H1 (cell line): Measurements from ENCODE around the gene HTRA1. TPM values are rescaled to one million over a fixed set of nuclear protein-coding genes. Genes with fewer than 3 reads are reported as not detected.

Source experiments
- CTCF ChIA-PET: fragments of 300-600 bp; sonication (Branson Sonifier 250); formaldehyde crosslinking; loops from one replicate; lab custom pipeline; 2021; ENCODE audit not compliant: partially characterized antibody; lab: Charles Lee
- POLR2A ChIA-PET: fragments of 300-600 bp; sonication (Branson Sonifier 250); formaldehyde crosslinking; loops from one replicate; lab custom pipeline; 2021; ENCODE audit warnings: inconsistent platforms; ENCODE audit not compliant: partially characterized antibody; lab: Charles Lee
- DNase-seq, 2 experiments: peaks; one replicate each; pipeline versions ENCODE4 v3.0.0 to v3.0.0-alpha.2; 2010 to 2022; ENCODE audit warnings: low spot score in 2 of 2, low read depth in 1 of 2, mixed read lengths in 1 of 2
- FAIRE-seq: peaks from 2 replicates; lab custom pipeline; 2011; peaks lifted over from hg19 to GRCh38; lab: Jason Lieb, UNC
- H2AFZ ChIP-seq: 2 replicates; pipeline ENCODE4 v1.8.1; 2012; ENCODE audit warnings: low read length, inconsistent platforms
- H2AK5ac ChIP-seq: 2 replicates; pipeline ENCODE4 v1.6.1; 2013; ENCODE audit warnings: low read depth, low read length
- H2BK120ac ChIP-seq: replicated peaks from 2 replicates; pipeline ENCODE3; 2013; ENCODE audit warnings: low read depth, low read length, inconsistent platforms
- H2BK12ac ChIP-seq: 2 replicates; pipeline ENCODE4 v1.6.1; 2013; ENCODE audit warnings: low read depth, low read length
- H2BK15ac ChIP-seq: 2 replicates; pipeline ENCODE4 v1.6.1; 2013; ENCODE audit warnings: low read length
- H2BK20ac ChIP-seq: 2 replicates; pipeline ENCODE4 v1.6.1; 2013; ENCODE audit warnings: low read length
- H2BK5ac ChIP-seq: 2 replicates; pipeline ENCODE4 v1.6.1; 2013; ENCODE audit warnings: low read depth, low read length
- H3K14ac ChIP-seq: 2 replicates; pipeline ENCODE4 v1.6.1; 2013; ENCODE audit warnings: inconsistent platforms; ENCODE audit not compliant: insufficient read length
- H3K18ac ChIP-seq: 2 replicates; pipeline ENCODE4 v1.6.1; 2013; ENCODE audit warnings: low read length; ENCODE audit errors: extremely low read depth
- H3K23ac ChIP-seq: 2 replicates; pipeline ENCODE4 v1.6.1; 2013; ENCODE audit warnings: inconsistent platforms; ENCODE audit not compliant: insufficient read length
- H3K23me2 ChIP-seq: 2 replicates; pipeline ENCODE4 v1.6.1; 2013; ENCODE audit warnings: low read depth, low read length
- H3K27ac ChIP-seq: 2 replicates; pipeline ENCODE4 v1.6.1; 2011; ENCODE audit warnings: low read depth, low read length, inconsistent platforms
- H3K27me3 ChIP-seq, 4 experiments: replicated peaks in 1 of 4; 1 replicate in 1 of 4; 2 replicates in 3 of 4; pipeline versions ENCODE4 v1.6.1 to v1.8.1; 2011 to 2013; ENCODE audit warnings: low read length in 3 of 4, mild to moderate bottlenecking in 3 of 4, inconsistent platforms in 2 of 4, mixed read lengths in 2 of 4, moderate library complexity in 1 of 4; ENCODE audit not compliant: control insufficient read depth in 3 of 4, insufficient read depth in 3 of 4; ENCODE audit errors: extremely low read depth in 1 of 4
- H3K36me3 ChIP-seq, 4 experiments: 2 replicates each; pipeline versions ENCODE4 v1.6.1 to v1.8.1; 2011 to 2013; ENCODE audit warnings: mild to moderate bottlenecking in 4 of 4, low read length in 3 of 4, moderate library complexity in 2 of 4, control low read depth in 1 of 4, inconsistent platforms in 1 of 4; ENCODE audit not compliant: insufficient read depth in 4 of 4, control insufficient read depth in 2 of 4
- H3K4ac ChIP-seq: replicated peaks from 2 replicates; pipeline ENCODE3; 2013; ENCODE audit warnings: low read length, low read depth, mixed read lengths, inconsistent platforms; ENCODE audit not compliant: insufficient read length
- H3K4me1 ChIP-seq, 4 experiments: replicated peaks in 1 of 4; 1 replicate in 1 of 4; 2 replicates in 3 of 4; pipeline versions ENCODE4 v1.6.1 to v1.8.1; 2011 to 2013; ENCODE audit warnings: low read length in 3 of 4, inconsistent platforms in 2 of 4, mixed read lengths in 1 of 4; ENCODE audit not compliant: insufficient read depth in 4 of 4, control insufficient read depth in 3 of 4
- H3K4me2 ChIP-seq, 2 experiments: 2 replicates each; pipeline versions ENCODE4 v1.6.1 to v1.8.1; 2011 to 2013; ENCODE audit warnings: low read depth in 2 of 2, low read length in 2 of 2, control low read depth in 1 of 2, inconsistent platforms in 1 of 2, mild to moderate bottlenecking in 1 of 2; ENCODE audit not compliant: insufficient read depth in 1 of 2
- H3K4me3 ChIP-seq, 4 experiments: fragments of 200-600, 300-600 bp in 1 of 4; sonication (generic), shearing (Covaris generic), sonication (Bioruptor Twin) in 1 of 4; 2 replicates each; pipeline versions ENCODE4 v1.5.1 to v1.8.1; 2011 to 2016; ENCODE audit warnings: low read length in 4 of 4, low read depth in 3 of 4, control low read depth in 2 of 4, inconsistent platforms in 2 of 4, mild to moderate bottlenecking in 2 of 4, mixed read lengths in 1 of 4, moderate library complexity in 1 of 4; ENCODE audit not compliant: insufficient read depth in 2 of 4; ENCODE audit errors: extremely low read depth in 1 of 4
- H3K56ac ChIP-seq: replicated peaks from 2 replicates; pipeline ENCODE3; 2013; ENCODE audit warnings: low read depth, mild to moderate bottlenecking, mixed read lengths, low read length, inconsistent platforms; ENCODE audit not compliant: insufficient read length
- H3K79me1 ChIP-seq: 2 replicates; pipeline ENCODE4 v1.6.1; 2013; ENCODE audit warnings: low read depth, low read length, control low read depth
- H3K79me2 ChIP-seq, 2 experiments: 2 replicates each; pipeline versions ENCODE4 v1.6.1 to v1.8.1; 2012 to 2013; ENCODE audit warnings: low read length in 2 of 2, mild to moderate bottlenecking in 2 of 2, inconsistent platforms in 1 of 2; ENCODE audit not compliant: insufficient read depth in 2 of 2, control insufficient read depth in 1 of 2
- H3K9ac ChIP-seq, 4 experiments: replicated peaks in 1 of 4; 1 replicate in 1 of 4; 2 replicates in 3 of 4; pipeline versions ENCODE4 v1.6.1 to v1.8.1; 2011 to 2013; ENCODE audit warnings: low read depth in 3 of 4, low read length in 3 of 4, control low read depth in 2 of 4, mild to moderate bottlenecking in 2 of 4, moderate library complexity in 2 of 4, inconsistent platforms in 1 of 4; ENCODE audit errors: extremely low read depth in 1 of 4
- H3K9me3 ChIP-seq, 2 experiments: 2 replicates each; pipeline versions ENCODE4 v1.6.1 to v1.8.1; 2012 to 2013; ENCODE audit warnings: mild to moderate bottlenecking in 2 of 2, moderate library complexity in 2 of 2, control low read depth in 1 of 2, inconsistent platforms in 1 of 2, low read depth in 1 of 2, low read length in 1 of 2, mixed read lengths in 1 of 2; ENCODE audit not compliant: insufficient read depth in 2 of 2
- H4K20me1 ChIP-seq, 2 experiments: replicated peaks in 1 of 2; 2 replicates each; pipeline versions ENCODE3 to v1.8.1; 2011 to 2013; ENCODE audit warnings: inconsistent platforms in 2 of 2, low read length in 2 of 2, mild to moderate bottlenecking in 1 of 2; ENCODE audit not compliant: insufficient read depth in 2 of 2, control insufficient read depth in 1 of 2
- H4K5ac ChIP-seq: 2 replicates; pipeline ENCODE4 v1.6.1; 2013; ENCODE audit warnings: low read length, low read depth, mixed read lengths, inconsistent platforms; ENCODE audit not compliant: insufficient read length
- H4K8ac ChIP-seq: 2 replicates; pipeline ENCODE4 v1.8.0; 2013; ENCODE audit warnings: mild to moderate bottlenecking, moderate library complexity, low read length, inconsistent platforms; ENCODE audit not compliant: insufficient read depth; ENCODE audit errors: extremely low read depth
- H4K91ac ChIP-seq: replicated peaks from 2 replicates; pipeline ENCODE3; 2013; ENCODE audit warnings: low read length, mixed read lengths, inconsistent platforms; ENCODE audit not compliant: insufficient read length
- CBX8 ChIP-seq: fragments of 300-800, 300-1000 bp; sonication (generic); IDR thresholded peaks from 2 replicates; pipeline ENCODE4 v1.7.1; 2016; ENCODE audit warnings: low read depth, low read length, borderline replicate concordance
- CEBPB ChIP-seq: IDR thresholded peaks from 2 replicates; pipeline ENCODE4 v1.6.1; 2012; ENCODE audit warnings: low read depth, low read length
- CREB1 ChIP-seq: IDR thresholded peaks from 2 replicates; pipeline ENCODE4 v1.6.1; 2012; ENCODE audit warnings: inconsistent platforms
- EZH2 ChIP-seq: fragments of 200-600 bp; sonication (generic); IDR thresholded peaks from 2 replicates; pipeline ENCODE4 v1.7.1; 2012; ENCODE audit warnings: low read depth, mild to moderate bottlenecking, moderate library complexity, low read length, inconsistent platforms; ENCODE audit not compliant: severe bottlenecking
- KDM5A ChIP-seq: fragments of 200-600 bp; IDR thresholded peaks from 2 replicates; pipeline ENCODE4 v1.7.1; 2012; ENCODE audit warnings: mild to moderate bottlenecking, low read length, inconsistent platforms, mixed read lengths
- MAFK ChIP-seq: IDR thresholded peaks from 2 replicates; pipeline ENCODE4 v1.6.1; 2012; ENCODE audit warnings: low read depth, mild to moderate bottlenecking, improper control_type of control experiment, low read length
- NANOG ChIP-seq: IDR thresholded peaks from 2 replicates; pipeline ENCODE4 v1.6.1; 2011; ENCODE audit warnings: low read length, low read depth, mild to moderate bottlenecking, inconsistent platforms; ENCODE audit not compliant: insufficient read depth, poor library complexity, severe bottlenecking
- RFX5 ChIP-seq: IDR thresholded peaks from 2 replicates; pipeline ENCODE4 v1.6.1; 2011; ENCODE audit warnings: low read depth, low read length, improper control_type of control experiment, borderline replicate concordance
- RXRA ChIP-seq: IDR thresholded peaks from 2 replicates; pipeline ENCODE4 v1.6.1; 2011; ENCODE audit warnings: low read depth, mild to moderate bottlenecking, low read length, moderate library complexity; ENCODE audit not compliant: insufficient read depth
- SP1 ChIP-seq: IDR thresholded peaks from 2 replicates; pipeline ENCODE4 v1.6.1; 2011; ENCODE audit warnings: low read depth, low read length
- SUZ12 ChIP-seq: fragments of 200-600 bp; sonication (generic); IDR thresholded peaks from 2 replicates; pipeline ENCODE4 v1.6.1; 2012; ENCODE audit warnings: mild to moderate bottlenecking, inconsistent platforms, low read length, moderate library complexity, mixed read lengths
- TAF1 ChIP-seq: IDR thresholded peaks from 2 replicates; pipeline ENCODE4 v1.6.1; 2011; ENCODE audit warnings: mild to moderate bottlenecking, low read depth, low read length
- TCF12 ChIP-seq: IDR thresholded peaks from 2 replicates; pipeline ENCODE4 v1.6.1; 2011; ENCODE audit warnings: low read depth, mild to moderate bottlenecking, low read length
- WGBS, 2 experiments: shearing (Covaris generic) in 1 of 2; methylation state at CpG; one replicate each; pipeline versions ENCODE4 v1.1.6 to v1.1.7; 2013 to 2015; ENCODE audit warnings: low lambda C conversion rate in 2 of 2, mixed read lengths in 2 of 2, inconsistent platforms in 1 of 2, low coverage in 1 of 2, missing lambda C conversion rate in 1 of 2; ENCODE audit not compliant: insufficient replicate concordance in 2 of 2, insufficient coverage in 1 of 2, insufficient read length in 1 of 2; ENCODE audit errors: extremely low coverage in 1 of 2, missing lambda C conversion rate in 1 of 2; 5-methylcytosine and 5-hydroxymethylcytosine counted together
- polyA plus RNA-seq, 7 experiments: library from polyadenylated mRNA; depleted of rRNA in 3 of 7; stranded (reverse) in 5 of 7; unstranded in 2 of 7; fragments of >200 nt in 5 of 7; fragments of 200-250 nt in 2 of 7; gene quantifications; 1 replicate in 5 of 7; 2 replicates in 1 of 7; 4 replicates in 1 of 7; pipeline versions ENCODE4 v1.2.1 to v1.2.3, GENCODE V29; 2011 to 2013; ENCODE audit warnings: missing spikeins in 2 of 7, mixed read lengths in 2 of 7
- total RNA-seq: library from RNA; stranded (reverse); fragmentation: NEBNext Ultra II Directional; extraction: Animal tissue kit (Norgen Biotek cat#: 25700); gene quantifications from 2 replicates; pipeline ENCODE4 v1.2.1, GENCODE V29; 2021
- TF ChIP-seq, protein P1 (sequence below): IDR thresholded peaks from 2 replicates; pipeline ENCODE4 v1.6.1; 2011; ENCODE audit warnings: low read length, improper control_type of control experiment

Gene HTRA1
- total and polyA plus RNA-seq, 2 of the 8 experiments (the other 6 are each of a cell fraction or from before 2014, with no cell fraction given) = 15.8 to 20.1 TPM

DNA sequence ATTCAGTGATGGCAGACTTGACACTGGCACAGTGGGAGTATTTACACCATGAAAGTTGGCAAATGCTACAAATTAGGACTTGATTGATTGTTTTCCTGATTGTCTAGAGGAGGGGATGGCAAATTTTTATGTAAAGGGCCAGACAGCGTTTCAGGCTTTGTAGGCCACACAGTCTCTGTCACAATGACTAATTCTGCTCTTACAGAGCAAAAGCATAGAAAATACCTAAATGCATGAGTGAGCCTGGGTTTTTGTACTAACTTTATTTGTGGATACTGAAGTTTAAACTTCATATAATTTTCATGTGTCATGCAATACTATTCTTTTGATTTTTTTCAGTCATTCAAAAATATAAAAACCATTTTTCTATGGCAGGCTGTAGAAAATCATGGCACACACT, 15.9 kb upstream of the HTRA1 start:
- Histone ChIP-seq H2BK120ac (no peak overlapping the region), H3K79me1 (no peaks in the 10 kb centered on the region), H3K4me3 (no peak overlapping the region), H4K8ac (no peak overlapping the region), H3K4me1 (no peaks in the 10 kb centered on the region), H3K56ac (no peak overlapping the region), H3K79me2 (no peaks in the 10 kb centered on the region), H3K27me3 (no peaks in the 10 kb centered on the region), H4K20me1 (no peaks in the 10 kb centered on the region), H3K4ac (no peak overlapping the region), H2BK20ac (no peak overlapping the region), H3K9me3 (peaks cover 3 to 8% of the 10 kb centered on the region in 2 experiments; a peak in 3 of 4 replicates), H3K23me2 (no peaks in the 10 kb centered on the region), H4K5ac (no peak overlapping the region), H3K9ac (no peak overlapping the region), H2AK5ac (no peak overlapping the region), H2BK12ac (no peak overlapping the region), H2AFZ (no peak overlapping the region), H3K4me2 (no peak overlapping the region), H3K36me3 (no peaks in the 10 kb centered on the region), H3K18ac (no peak overlapping the region), H4K91ac (no peak overlapping the region), H3K23ac (no peak overlapping the region), H2BK15ac (no peak overlapping the region), H3K14ac (no peak overlapping the region), H2BK5ac (no peak overlapping the region), H3K27ac (no peak overlapping the region)
- FAIRE-seq (no peak), DNase-seq (no peak)
- WGBS, 2 experiments = 91% methylated on average over 1 of the region's 1 CpG; no CpG with 5 or more reads in 1 of the 2 experiments
- POLR2A ChIA-PET = no interaction called here
- CTCF ChIA-PET = interaction anchor here (1.2 kb wide), 1 partner anchor 120 kb away, joined by 4 read pairs; no protein-coding TSS in a partner anchor
- no peak for TF ChIP-seq SP1
- no peak for TF ChIP-seq TCF12
- TF ChIP-seq, protein P1, sequence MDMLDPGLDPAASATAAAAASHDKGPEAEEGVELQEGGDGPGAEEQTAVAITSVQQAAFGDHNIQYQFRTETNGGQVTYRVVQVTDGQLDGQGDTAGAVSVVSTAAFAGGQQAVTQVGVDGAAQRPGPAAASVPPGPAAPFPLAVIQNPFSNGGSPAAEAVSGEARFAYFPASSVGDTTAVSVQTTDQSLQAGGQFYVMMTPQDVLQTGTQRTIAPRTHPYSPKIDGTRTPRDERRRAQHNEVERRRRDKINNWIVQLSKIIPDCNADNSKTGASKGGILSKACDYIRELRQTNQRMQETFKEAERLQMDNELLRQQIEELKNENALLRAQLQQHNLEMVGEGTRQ = no peak
- no peak for TF ChIP-seq KDM5A
- no peak for TF ChIP-seq CREB1
- no peak for TF ChIP-seq TAF1
- no peak for TF ChIP-seq EZH2
- no peak for TF ChIP-seq SUZ12
- no peak for TF ChIP-seq CEBPB
- no peak for TF ChIP-seq NANOG
- TF ChIP-seq CBX8 = no peak
- TF ChIP-seq RXRA = no peak
- no peak for TF ChIP-seq RFX5
- TF ChIP-seq MAFK = no peak
